Sigmoid colon (tissue), 4 donors: ENCODE measurements around the gene C22orf39.

Source experiments
- EP300 ChIP-seq, 4 donors: sonication (generic); formaldehyde crosslinking; IDR thresholded peaks; one replicate each; pipeline ENCODE4 v1.6.1; 2017; ENCODE audit warnings: antibody characterized with exemption in 4 of 4
- POLR2A ChIP-seq, 2 donors: fragments of 450-650 bp; IDR thresholded peaks; one replicate each; pipeline ENCODE4 v1.6.1; 2016; ENCODE audit warnings: antibody characterized with exemption in 2 of 2, mild to moderate bottlenecking in 2 of 2, moderate library complexity in 2 of 2
- POLR2AphosphoS5 ChIP-seq, 4 donors: sonication (generic); formaldehyde crosslinking; IDR thresholded peaks; one replicate each; pipeline ENCODE4 v1.6.1; 2017; ENCODE audit warnings: antibody characterized with exemption in 4 of 4
- TF ChIP-seq, protein P1 (sequence below), 4 experiments: fragments of 450-650 bp in 3 of 4; fragments of 200-600 bp in 1 of 4; IDR thresholded peaks; one replicate each; pipeline ENCODE4 v1.5.1; 2016 to 2019; ENCODE audit warnings: antibody characterized with exemption in 4 of 4, mild to moderate bottlenecking in 3 of 4, moderate library complexity in 2 of 4

DNA sequence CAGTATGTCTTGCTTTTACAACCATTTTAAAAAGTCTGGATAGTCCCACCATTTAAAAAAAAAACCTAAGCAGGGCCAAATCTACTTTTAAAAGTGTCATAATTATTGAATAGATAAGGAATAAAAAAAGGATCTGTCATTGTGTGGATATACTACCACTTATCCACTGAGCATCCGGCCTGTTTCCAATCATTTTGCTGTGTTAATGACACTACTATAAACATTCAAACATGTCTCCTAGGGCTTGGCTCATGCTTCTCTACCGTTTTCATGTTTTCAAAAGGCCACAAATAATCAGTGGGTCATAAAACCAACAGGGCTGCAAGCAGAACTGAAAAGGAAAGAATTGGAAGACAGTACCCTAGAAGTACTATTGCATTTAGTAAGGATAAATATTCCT is 12.5 kb upstream of the C22orf39 start:
- TF ChIP-seq POLR2A (IDR thresholded peaks at IDR 0.05) = no peak
- TF ChIP-seq, protein P1, sequence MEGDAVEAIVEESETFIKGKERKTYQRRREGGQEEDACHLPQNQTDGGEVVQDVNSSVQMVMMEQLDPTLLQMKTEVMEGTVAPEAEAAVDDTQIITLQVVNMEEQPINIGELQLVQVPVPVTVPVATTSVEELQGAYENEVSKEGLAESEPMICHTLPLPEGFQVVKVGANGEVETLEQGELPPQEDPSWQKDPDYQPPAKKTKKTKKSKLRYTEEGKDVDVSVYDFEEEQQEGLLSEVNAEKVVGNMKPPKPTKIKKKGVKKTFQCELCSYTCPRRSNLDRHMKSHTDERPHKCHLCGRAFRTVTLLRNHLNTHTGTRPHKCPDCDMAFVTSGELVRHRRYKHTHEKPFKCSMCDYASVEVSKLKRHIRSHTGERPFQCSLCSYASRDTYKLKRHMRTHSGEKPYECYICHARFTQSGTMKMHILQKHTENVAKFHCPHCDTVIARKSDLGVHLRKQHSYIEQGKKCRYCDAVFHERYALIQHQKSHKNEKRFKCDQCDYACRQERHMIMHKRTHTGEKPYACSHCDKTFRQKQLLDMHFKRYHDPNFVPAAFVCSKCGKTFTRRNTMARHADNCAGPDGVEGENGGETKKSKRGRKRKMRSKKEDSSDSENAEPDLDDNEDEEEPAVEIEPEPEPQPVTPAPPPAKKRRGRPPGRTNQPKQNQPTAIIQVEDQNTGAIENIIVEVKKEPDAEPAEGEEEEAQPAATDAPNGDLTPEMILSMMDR (IDR thresholded peaks at IDR 0.05) = no peak
- TF ChIP-seq POLR2AphosphoS5 (IDR thresholded peaks at IDR 0.05) = no peak
- no peak for TF ChIP-seq EP300 (IDR thresholded peaks at IDR 0.05)
